IMR-90 (cell line): ENCODE measurements around the gene RAPGEF5. TPM values are rescaled to one million over a fixed set of nuclear protein-coding genes. Genes with fewer than 3 reads are reported as not detected.

Experiments used
- ATAC-seq: fragments of 200-7000 bp; cut with Tn5 transposase; 2 replicates; pipeline ENCODE4 v1.9.1; 2020; ENCODE audit warnings: low read depth, mild to moderate bottlenecking, moderate library complexity
- BruUV-seq: library from RNA; stranded (reverse); fragments of 400-500 nt; replicated peaks from 2 replicates; lab custom pipeline; 2021; lab: Mats Ljungman, UMichigan
- CTCF ChIA-PET: fragments of 300-600 bp; formaldehyde crosslinking; extraction: SDS; loops from one replicate; lab custom pipeline; 2021; ENCODE audit warnings: antibody characterized with exemption; lab: Yijun Ruan, JAX
- POLR2A ChIA-PET: fragments of 300-600 bp; sonication (Branson Sonifier 250); formaldehyde crosslinking; loops from one replicate; lab custom pipeline; 2022; ENCODE audit warnings: antibody characterized with exemption; ENCODE audit not compliant: unreplicated experiment; lab: Charles Lee
- DNase-seq: peaks from one replicate; pipeline ENCODE4 v3.0.0; 2013
- H2AFZ ChIP-seq: replicated peaks from 2 replicates; pipeline ENCODE3; 2013; ENCODE audit warnings: low read length, mild to moderate bottlenecking; ENCODE audit not compliant: poor library complexity
- H2AK5ac ChIP-seq: 2 replicates; pipeline ENCODE4 v1.6.1; 2013; ENCODE audit warnings: low read depth, low read length, inconsistent platforms
- H2AK9ac ChIP-seq: replicated peaks from 2 replicates; pipeline ENCODE3; 2013; ENCODE audit warnings: mild to moderate bottlenecking, low read depth, low read length, moderate library complexity; ENCODE audit not compliant: poor library complexity
- H2BK120ac ChIP-seq: 2 replicates; pipeline ENCODE4 v1.6.1; 2013; ENCODE audit warnings: low read depth, low read length, inconsistent platforms
- H2BK15ac ChIP-seq: 3 replicates; pipeline ENCODE4 v1.6.1; 2013; ENCODE audit warnings: low read depth, low read length, inconsistent platforms
- H2BK20ac ChIP-seq: 2 replicates; pipeline ENCODE4 v1.6.1; 2013; ENCODE audit warnings: low read depth, mild to moderate bottlenecking, inconsistent platforms, low read length, moderate library complexity
- H2BK5ac ChIP-seq: 2 replicates; pipeline ENCODE4 v1.6.1; 2013; ENCODE audit warnings: mild to moderate bottlenecking, low read depth, low read length, inconsistent platforms; ENCODE audit not compliant: poor library complexity, severe bottlenecking
- H3K14ac ChIP-seq: replicated peaks from 2 replicates; pipeline ENCODE4 v1.6.1; 2013; ENCODE audit warnings: low read depth, low read length, inconsistent platforms
- H3K18ac ChIP-seq: 2 replicates; pipeline ENCODE4 v1.6.1; 2013; ENCODE audit warnings: low read depth, low read length, control low read depth
- H3K23ac ChIP-seq: 2 replicates; pipeline ENCODE4 v1.6.1; 2013; ENCODE audit warnings: low read depth, low read length, inconsistent platforms
- H3K27ac ChIP-seq: 2 replicates; pipeline ENCODE4 v1.5.1; 2013; ENCODE audit warnings: mild to moderate bottlenecking, control low read depth, low read length; ENCODE audit not compliant: insufficient read depth
- H3K27me3 ChIP-seq: 2 replicates; pipeline ENCODE4 v1.6.1; 2013; ENCODE audit warnings: low read length; ENCODE audit not compliant: control insufficient read depth, insufficient read depth
- H3K36me3 ChIP-seq: 2 replicates; pipeline ENCODE4 v1.6.1; 2013; ENCODE audit warnings: low read length, mixed read lengths; ENCODE audit not compliant: control insufficient read depth, insufficient read depth
- H3K4ac ChIP-seq: 2 replicates; pipeline ENCODE4 v1.6.1; 2013; ENCODE audit warnings: low read depth, low read length, inconsistent platforms
- H3K4me1 ChIP-seq: 2 replicates; pipeline ENCODE4 v1.6.1; 2013; ENCODE audit warnings: low read length, mixed read lengths; ENCODE audit not compliant: control insufficient read depth, insufficient read depth
- H3K4me2 ChIP-seq: 2 replicates; pipeline ENCODE4 v1.6.1; 2013; ENCODE audit warnings: low read depth, mild to moderate bottlenecking, control low read depth, low read length, moderate library complexity
- H3K4me3 ChIP-seq: 2 replicates; pipeline ENCODE4 v1.5.1; 2013; ENCODE audit warnings: low read depth, mild to moderate bottlenecking, control low read depth, low read length, moderate library complexity; ENCODE audit not compliant: insufficient read depth
- H3K56ac ChIP-seq: 2 replicates; pipeline ENCODE4 v1.6.1; 2013; ENCODE audit warnings: low read length, inconsistent platforms; ENCODE audit not compliant: insufficient read depth; ENCODE audit errors: extremely low read depth
- H3K79me1 ChIP-seq, 2 experiments: 2 replicates each; pipeline ENCODE4 v1.6.1; 2013; ENCODE audit warnings: low read length in 2 of 2, inconsistent platforms in 1 of 2, low read depth in 1 of 2
- H3K9ac ChIP-seq: 2 replicates; pipeline ENCODE4 v1.6.1; 2013; ENCODE audit warnings: low read depth, low read length, control low read depth
- H3K9me1 ChIP-seq: 2 replicates; pipeline ENCODE4 v1.6.1; 2013; ENCODE audit warnings: low read length, inconsistent platforms; ENCODE audit not compliant: insufficient read depth
- H3K9me3 ChIP-seq: 2 replicates; pipeline ENCODE4 v1.6.1; 2013; ENCODE audit warnings: low read length; ENCODE audit not compliant: control insufficient read depth, insufficient read depth
- H4K20me1 ChIP-seq: 2 replicates; pipeline ENCODE4 v1.6.1; 2013; ENCODE audit warnings: low read length, inconsistent platforms; ENCODE audit not compliant: insufficient read depth
- H4K5ac ChIP-seq: 2 replicates; pipeline ENCODE4 v1.6.1; 2013; ENCODE audit warnings: mild to moderate bottlenecking, low read depth, low read length, control low read depth
- H4K8ac ChIP-seq, 2 experiments: 2 replicates each; pipeline ENCODE4 v1.6.1; 2013; ENCODE audit warnings: low read depth in 2 of 2, low read length in 2 of 2, control low read depth in 1 of 2, inconsistent platforms in 1 of 2
- H4K91ac ChIP-seq: 2 replicates; pipeline ENCODE4 v1.6.1; 2013; ENCODE audit warnings: low read depth, low read length, inconsistent platforms; ENCODE audit not compliant: insufficient read depth
- CEBPB ChIP-seq: IDR thresholded peaks from 2 replicates; pipeline ENCODE4 v1.6.1; 2012; ENCODE audit warnings: low read depth, low read length, improper control_type of control experiment
- CHD1 ChIP-seq: IDR thresholded peaks from 2 replicates; pipeline ENCODE4 v1.6.1; 2012; ENCODE audit warnings: low read depth, low read length, improper control_type of control experiment
- MAFK ChIP-seq: IDR thresholded peaks from 2 replicates; pipeline ENCODE4 v1.6.1; 2012; ENCODE audit warnings: low read depth, low read length, improper control_type of control experiment
- MXI1 ChIP-seq: IDR thresholded peaks from 2 replicates; pipeline ENCODE4 v1.6.1; 2012; ENCODE audit warnings: low read depth, mild to moderate bottlenecking, low read length, moderate library complexity, borderline replicate concordance
- NFE2L2 ChIP-seq: fragments of 150-350 bp; IDR thresholded peaks from 2 replicates; pipeline ENCODE4 v1.6.1; 2016; ENCODE audit warnings: low read depth, mild to moderate bottlenecking, low read length
- RAD21 ChIP-seq: IDR thresholded peaks from 2 replicates; pipeline ENCODE4 v1.6.1; 2012; ENCODE audit warnings: low read length, improper control_type of control experiment
- RFX5 ChIP-seq: IDR thresholded peaks from 2 replicates; pipeline ENCODE4 v1.8.0; 2012; ENCODE audit warnings: low read depth, mild to moderate bottlenecking, low read length, moderate library complexity
- SMC3 ChIP-seq: fragments of 150-350 bp; IDR thresholded peaks from 2 replicates; pipeline ENCODE4 v1.6.1; 2016; ENCODE audit warnings: low read depth, mild to moderate bottlenecking, antibody characterized with exemption, low read length, moderate library complexity
- WGBS, 2 experiments: methylation state at CpG; one replicate each; pipeline versions ENCODE4 v1.1.5 to v1.1.7; 2013; ENCODE audit warnings: missing lambda C conversion rate in 2 of 2; ENCODE audit not compliant: insufficient read length in 1 of 2; ENCODE audit errors: extremely low coverage in 2 of 2; 5-methylcytosine and 5-hydroxymethylcytosine counted together
- dilution Hi-C: fragments of 300-500 bp; cut with HindIII; formaldehyde crosslinking; loops from one replicate; pipeline ENCODE4 v1.14.3; 2018; ENCODE audit warnings: low sequenced_read_pairs; ENCODE audit not compliant: unreplicated experiment
- in situ Hi-C: fragments of 300-500 bp; cut with MboI; formaldehyde crosslinking; loops from 3 replicates; pipeline ENCODE4 v1.14.3; 2019; ENCODE audit warnings: low sequenced_read_pairs, inconsistent platforms, mixed read lengths
- intact Hi-C: fragments of 100-400 bp; cut with micrococcal nuclease; formaldehyde crosslinking; loops from 2 replicates; pipeline ENCODE4 v1.10.0; 2022
- polyA plus RNA-seq, 3 experiments: library from polyadenylated mRNA; depleted of rRNA; stranded (reverse); fragments of >200 nt; gene quantifications; 2 replicates each; pipeline ENCODE4 v1.2.3, GENCODE V29; 2012; ENCODE audit warnings: low replicate concordance in 1 of 3
- total RNA-seq: library from RNA; depleted of rRNA; stranded (reverse); fragments of >200 nt; gene quantifications from 2 replicates; pipeline ENCODE4 v1.2.3, GENCODE V29; 2012
- TF ChIP-seq, protein P1 (sequence below): fragments of 150-350 bp; IDR thresholded peaks from 2 replicates; pipeline ENCODE4 v1.6.1; 2016; ENCODE audit warnings: low read depth, mild to moderate bottlenecking, low read length, moderate library complexity, borderline replicate concordance
- TF ChIP-seq, protein P2 (sequence below): fragments of 150-350 bp; IDR thresholded peaks from 2 replicates; pipeline ENCODE4 v1.6.1; 2017; ENCODE audit warnings: mild to moderate bottlenecking, antibody characterized with exemption, low read length, low read depth

Gene RAPGEF5
- total and polyA plus RNA-seq, 2 of the 4 experiments (the other 2 are of a cell fraction) = 0.05 to 0.18 TPM

DNA sequence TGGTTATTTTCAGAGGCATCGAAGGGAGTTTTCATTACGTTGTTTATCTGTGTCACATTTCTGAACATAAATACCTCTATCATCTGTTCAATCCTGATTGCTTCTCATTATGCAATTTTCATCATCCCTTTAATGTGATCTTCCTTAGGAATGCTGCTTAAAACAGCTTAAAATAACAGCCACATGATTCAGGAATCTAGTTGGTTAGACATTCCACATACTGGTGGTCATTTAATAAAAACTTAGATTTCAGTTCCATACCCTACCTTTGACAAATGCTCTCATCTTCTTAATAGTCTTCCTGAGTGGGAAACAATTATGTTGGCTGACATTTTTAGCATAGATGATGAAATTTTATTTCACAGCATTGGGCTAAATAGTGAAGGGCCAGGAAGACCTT, 219.9 kb downstream of the RAPGEF5 start:
- no peak overlapping the region for H3K56ac ChIP-seq
- no peaks in the 10 kb centered on the region for H3K9me1 ChIP-seq
- BruUV-seq = no TSS peak
- no peak overlapping the region for H3K23ac ChIP-seq
- dilution Hi-C loops = no loop called here
- no peak overlapping the region for H3K4ac ChIP-seq
- H3K36me3 ChIP-seq = no peaks in the 10 kb centered on the region
- no peaks in the 10 kb centered on the region for H3K4me1 ChIP-seq
- peak; percentile 22 for DNase-seq
- H3K14ac ChIP-seq = no peak overlapping the region
- H4K8ac ChIP-seq = no peak overlapping the region
- H2AK5ac ChIP-seq = no peak overlapping the region; the same call in 1 of the 2 replicates
- TF ChIP-seq RFX5 (no peak), CHD1 (no peak), NFE2L2 (no peak), RAD21 (no peak), MAFK (no peak), MXI1 (no peak), SMC3 (no peak), CEBPB (no peak; the same call in 1 of the 2 replicates)
- TF ChIP-seq, protein P1, sequence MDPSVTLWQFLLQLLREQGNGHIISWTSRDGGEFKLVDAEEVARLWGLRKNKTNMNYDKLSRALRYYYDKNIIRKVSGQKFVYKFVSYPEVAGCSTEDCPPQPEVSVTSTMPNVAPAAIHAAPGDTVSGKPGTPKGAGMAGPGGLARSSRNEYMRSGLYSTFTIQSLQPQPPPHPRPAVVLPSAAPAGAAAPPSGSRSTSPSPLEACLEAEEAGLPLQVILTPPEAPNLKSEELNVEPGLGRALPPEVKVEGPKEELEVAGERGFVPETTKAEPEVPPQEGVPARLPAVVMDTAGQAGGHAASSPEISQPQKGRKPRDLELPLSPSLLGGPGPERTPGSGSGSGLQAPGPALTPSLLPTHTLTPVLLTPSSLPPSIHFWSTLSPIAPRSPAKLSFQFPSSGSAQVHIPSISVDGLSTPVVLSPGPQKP = no peak
- TF ChIP-seq, protein P2, sequence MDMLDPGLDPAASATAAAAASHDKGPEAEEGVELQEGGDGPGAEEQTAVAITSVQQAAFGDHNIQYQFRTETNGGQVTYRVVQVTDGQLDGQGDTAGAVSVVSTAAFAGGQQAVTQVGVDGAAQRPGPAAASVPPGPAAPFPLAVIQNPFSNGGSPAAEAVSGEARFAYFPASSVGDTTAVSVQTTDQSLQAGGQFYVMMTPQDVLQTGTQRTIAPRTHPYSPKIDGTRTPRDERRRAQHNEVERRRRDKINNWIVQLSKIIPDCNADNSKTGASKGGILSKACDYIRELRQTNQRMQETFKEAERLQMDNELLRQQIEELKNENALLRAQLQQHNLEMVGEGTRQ = no peak
- H4K91ac ChIP-seq = no peak overlapping the region
- ChIA-PET POLR2A (no interaction called here), CTCF (no interaction called here)
- H3K27ac ChIP-seq = no peak overlapping the region
- H2BK120ac ChIP-seq = no peak overlapping the region
- intact Hi-C loops = no loop called here
- H3K79me1 ChIP-seq = no peaks in the 10 kb centered on the region
- H4K20me1 ChIP-seq = no peaks in the 10 kb centered on the region
- no peaks in the 10 kb centered on the region for H3K9me3 ChIP-seq
- H2BK20ac ChIP-seq = no peak overlapping the region
- no CpG with 5 or more reads among the region's 2 CpGs for WGBS, 2 experiments
- H3K9ac ChIP-seq = no peak overlapping the region
- no peak overlapping the region for H3K4me3 ChIP-seq
- peak; percentile 82 for ATAC-seq
- H2BK15ac ChIP-seq = no peak overlapping the region
- H2AK9ac ChIP-seq = no peak overlapping the region
- H4K5ac ChIP-seq = no peak overlapping the region
- H3K27me3 ChIP-seq = peaks cover 3% of the 10 kb centered on the region
- H3K18ac ChIP-seq = no peak overlapping the region
- H2AFZ ChIP-seq = no peak overlapping the region
- H3K4me2 ChIP-seq = no peak overlapping the region
- in situ Hi-C loops = no loop called here
- no peak overlapping the region for H2BK5ac ChIP-seq
